G401 (cell line): Measurements from ENCODE around the gene PCBP2. TPM values are rescaled to one million over a fixed set of nuclear protein-coding genes. Genes with fewer than 3 reads are reported as not detected.

ENCODE experiments used
- DNase-seq: peaks from one replicate; pipeline ENCODE4 v3.0.0-alpha.2; 2015; ENCODE audit warnings: low spot score
- in situ Hi-C: cut with HindIII; loops from 2 replicates; pipeline ENCODE4 v1.10.0; 2016; ENCODE audit warnings: low sequenced_read_pairs, mixed read lengths
- total RNA-seq: library from RNA; depleted of rRNA; stranded (reverse); fragments of >200 nt; shearing (Covaris generic); gene quantifications from 2 replicates; pipeline ENCODE4 v1.2.3, GENCODE V29; 2014

The PCBP2 gene
- total RNA-seq, 1 experiment from 2014 or later = 145 TPM

GRCh38 chr12:53485955-53486735, 34.2 kb downstream of the PCBP2 start:
- DNase-seq = no peak
- in situ Hi-C loops = no loop called here

GRCh38 chr12:53486736-53487487, 35.0 kb downstream of the PCBP2 start:
- peak; percentile 39 for DNase-seq
- in situ Hi-C loops = no loop called here

- no peak for DNase-seq
- in situ Hi-C loops = no loop called here
These were observed 37.5 kb downstream of the PCBP2 start for GRCh38 chr12:53489242-53489864.

- DNase-seq = no peak
- in situ Hi-C loops = no loop called here
These were observed 40.3 kb downstream of the PCBP2 start for GRCh38 chr12:53492188-53492587.

GRCh38 chr12:53492830-53493609, 41.1 kb downstream of the PCBP2 start:
- in situ Hi-C loops = no loop called here
- DNase-seq = peak; percentile 93

- in situ Hi-C loops = no loop called here
These were observed 41.9 kb downstream of the PCBP2 start for GRCh38 chr12:53493610-53494391.

GRCh38 chr12:53495903-53496751, 44.2 kb downstream of the PCBP2 start:
- in situ Hi-C loops = no loop called here

More at GRCh38 chr12:53493610-53494391, 41.9 kb downstream of the PCBP2 start:
- no peak for DNase-seq

GRCh38 chr12:53496752-53497032, 44.8 kb downstream of the PCBP2 start:
- in situ Hi-C loops = no loop called here
- no peak for DNase-seq

More at GRCh38 chr12:53495903-53496751, 44.2 kb downstream of the PCBP2 start:
- DNase-seq = peak; percentile 69

- no peak for DNase-seq
These were observed 45.6 kb downstream of the PCBP2 start for GRCh38 chr12:53497461-53497860.

GRCh38 chr12:53498235-53498630, 46.3 kb downstream of the PCBP2 start:
- in situ Hi-C loops = no loop called here
- DNase-seq = peak; percentile 63

More at GRCh38 chr12:53497461-53497860, 45.6 kb downstream of the PCBP2 start:
- in situ Hi-C loops = no loop called here

- in situ Hi-C loops = no loop called here
These were observed 47.6 kb downstream of the PCBP2 start, which contains the start of gene MAP3K12 for GRCh38 chr12:53499266-53500141. TSS of gene MAP3K12 (minus strand) at chr12:53499458. CDS start at chr12:53487391, 12,067 bp downstream.

GRCh38 chr12:53500142-53500775, 48.4 kb downstream of the PCBP2 start:
- DNase-seq = no peak
- in situ Hi-C loops = no loop called here

More at GRCh38 chr12:53499266-53500141, 47.6 kb downstream of the PCBP2 start, which contains the start of gene MAP3K12:
- peak; percentile 87 for DNase-seq

- peak; percentile 100 for DNase-seq
- in situ Hi-C loops = no loop called here
These were observed 49.1 kb downstream of the PCBP2 start, which contains the start of gene TARBP2 for GRCh38 chr12:53500776-53501614. TSS of gene TARBP2 (plus strand) at chr12:53501283. CDS start at chr12:53501409, 126 bp downstream.

GRCh38 chr12:53501615-53502181, 49.8 kb downstream of the PCBP2 start:
- in situ Hi-C loops = no loop called here
- DNase-seq = no peak

- no peak for DNase-seq
These were observed 50.4 kb downstream of the PCBP2 start for GRCh38 chr12:53502331-53502730.

More at GRCh38 chr12:53502331-53502730, 50.4 kb downstream of the PCBP2 start:
- in situ Hi-C loops = no loop called here
